Esophagus squamous epithelium (tissue), 5 donors: ENCODE results near the gene ITPR2. TPM values are rescaled to one million over a fixed set of nuclear protein-coding genes. Genes with fewer than 3 reads are reported as not detected.

Experiments used
- DNase-seq: peaks from one replicate; lab custom pipeline; 2025; lab: John Stamatoyannopoulos, UW
- H3K27ac ChIP-seq, 4 donors: fragments of 200-600 bp; sonication (generic); one replicate each; pipeline ENCODE4 v1.5.1; 2016 to 2019; ENCODE audit warnings: mild to moderate bottlenecking in 1 of 4
- H3K27me3 ChIP-seq, 4 donors: fragments of 200-600 bp; sonication (generic); 1 replicate in 3 of 4; 2 replicates in 1 of 4; pipeline versions ENCODE4 v1.5.1 to v1.6.0; 2017 to 2021; ENCODE audit warnings: antibody characterized with exemption in 1 of 4
- H3K36me3 ChIP-seq, 3 donors: fragments of 200-600 bp; sonication (generic); one replicate each; pipeline ENCODE4 v1.5.1; 2016 to 2019
- H3K4me1 ChIP-seq, 3 donors: fragments of 200-600 bp; sonication (generic); one replicate each; pipeline ENCODE4 v1.5.1; 2017 to 2019
- H3K4me3 ChIP-seq, 4 donors: fragments of 200-600 bp; sonication (generic); 1 replicate in 3 of 4; 2 replicates in 1 of 4; pipeline ENCODE4 v1.5.1; 2016 to 2019; ENCODE audit warnings: mild to moderate bottlenecking in 2 of 4, moderate library complexity in 1 of 4
- H3K9me3 ChIP-seq, 3 donors: fragments of 200-600 bp; sonication (generic); one replicate each; pipeline ENCODE4 v1.5.1; 2016 to 2019
- POLR2A ChIP-seq, 4 donors: fragments of 450-650 bp; IDR thresholded peaks; one replicate each; pipeline ENCODE4 v1.6.1; 2017; ENCODE audit warnings: antibody characterized with exemption in 4 of 4, mild to moderate bottlenecking in 4 of 4, moderate library complexity in 3 of 4
- WGBS, 2 donors: methylation state at CpG; one replicate each; pipeline ENCODE4 v1.1.5; 2018; 5-methylcytosine and 5-hydroxymethylcytosine counted together
- intact Hi-C: fragments of 100-400 bp; cut with DNase I; formaldehyde crosslinking; loops from one replicate; pipeline ENCODE4 v1.15.0; 2022
- total RNA-seq, 4 donors: library from RNA; depleted of rRNA; stranded (reverse); fragments of >200 nt; gene quantifications; one replicate each; pipeline ENCODE4 v1.1.0, GENCODE V29; 2016
- TF ChIP-seq, protein P1 (sequence below), 6 experiments: fragments of 450-650 bp in 4 of 6; fragments of 200-600 bp in 2 of 6; sonication (generic) in 2 of 6; IDR thresholded peaks; one replicate each; pipeline ENCODE4 v1.5.1; 2016 to 2019; ENCODE audit warnings: antibody characterized with exemption in 6 of 6, mild to moderate bottlenecking in 4 of 6, moderate library complexity in 4 of 6
- donor health status: DM: yes; HTN: yes; CAD: no.

The ITPR2 gene
- total RNA-seq, 4 donors from 2014 or later = 30.7 to 49.3 (median 37.6) TPM

DNA sequence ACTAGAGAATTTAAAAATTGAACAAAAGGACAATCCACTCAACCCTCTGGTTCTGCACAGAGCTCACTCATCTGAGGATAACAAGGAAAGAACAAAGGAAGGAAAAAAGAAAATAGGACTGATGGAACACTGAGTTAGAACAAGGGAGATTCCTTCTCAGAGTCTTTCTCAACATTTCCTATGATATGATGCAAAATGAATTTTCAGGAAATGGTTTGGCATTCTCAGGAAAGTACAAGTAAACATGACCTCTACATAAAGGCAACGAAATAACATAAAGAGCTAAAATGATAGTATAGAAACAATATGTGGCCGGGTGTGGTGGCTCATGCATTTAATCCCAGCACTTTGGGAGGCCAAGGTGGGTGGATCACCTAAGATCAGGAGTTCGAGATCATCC lies 135.8 kb downstream of the ITPR2 start:
- intact Hi-C loops = no loop called here
- Histone ChIP-seq H3K4me3 (no peak overlapping the region), H3K4me1 (peaks cover 0 to 2% (median 0%) of the 10 kb centered on the region in 3 donors), H3K27ac (no peak overlapping the region), H3K27me3 (no peaks in the 10 kb centered on the region), H3K9me3 (no peaks in the 10 kb centered on the region), H3K36me3 (peaks cover 0 to 82% (median 0%) of the 10 kb centered on the region in 3 donors)
- TF ChIP-seq, protein P1, sequence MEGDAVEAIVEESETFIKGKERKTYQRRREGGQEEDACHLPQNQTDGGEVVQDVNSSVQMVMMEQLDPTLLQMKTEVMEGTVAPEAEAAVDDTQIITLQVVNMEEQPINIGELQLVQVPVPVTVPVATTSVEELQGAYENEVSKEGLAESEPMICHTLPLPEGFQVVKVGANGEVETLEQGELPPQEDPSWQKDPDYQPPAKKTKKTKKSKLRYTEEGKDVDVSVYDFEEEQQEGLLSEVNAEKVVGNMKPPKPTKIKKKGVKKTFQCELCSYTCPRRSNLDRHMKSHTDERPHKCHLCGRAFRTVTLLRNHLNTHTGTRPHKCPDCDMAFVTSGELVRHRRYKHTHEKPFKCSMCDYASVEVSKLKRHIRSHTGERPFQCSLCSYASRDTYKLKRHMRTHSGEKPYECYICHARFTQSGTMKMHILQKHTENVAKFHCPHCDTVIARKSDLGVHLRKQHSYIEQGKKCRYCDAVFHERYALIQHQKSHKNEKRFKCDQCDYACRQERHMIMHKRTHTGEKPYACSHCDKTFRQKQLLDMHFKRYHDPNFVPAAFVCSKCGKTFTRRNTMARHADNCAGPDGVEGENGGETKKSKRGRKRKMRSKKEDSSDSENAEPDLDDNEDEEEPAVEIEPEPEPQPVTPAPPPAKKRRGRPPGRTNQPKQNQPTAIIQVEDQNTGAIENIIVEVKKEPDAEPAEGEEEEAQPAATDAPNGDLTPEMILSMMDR (IDR thresholded peaks at IDR 0.05) = no peak
- no peak for TF ChIP-seq POLR2A (IDR thresholded peaks at IDR 0.05)
- WGBS, 2 donors = 87 to 96% methylated on average over 3 of the region's 3 CpGs
- no peak for DNase-seq

DNA sequence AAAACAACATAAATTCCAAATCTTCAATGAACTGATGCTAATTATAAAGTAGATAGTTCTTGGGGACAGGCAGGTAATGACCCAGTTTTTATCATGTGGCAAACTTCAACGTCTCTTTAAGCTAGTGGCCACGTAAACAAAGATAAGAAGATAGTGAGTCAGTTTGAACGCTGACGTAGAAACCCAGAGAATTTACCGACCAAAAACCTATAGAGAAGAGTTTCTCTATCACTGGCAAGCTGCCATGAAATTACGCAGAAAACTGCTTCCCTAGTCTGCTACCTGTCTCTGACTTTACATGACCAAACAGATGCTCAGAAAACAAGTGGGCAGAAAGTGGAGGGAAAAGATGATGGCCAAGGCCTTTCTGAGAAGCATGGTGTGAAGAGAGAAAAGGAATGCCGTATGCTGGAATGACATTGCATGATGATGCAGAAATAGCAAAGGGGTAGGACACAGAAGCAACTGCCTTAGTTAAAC lies 136.3 kb downstream of the ITPR2 start:
- peaks cover 0 to 7% (median 0%) of the 10 kb centered on the region in 3 donors for H3K4me1 ChIP-seq
- WGBS, 2 donors = 85 to 93% methylated on average over 7 of the region's 7 CpGs
- no peaks in the 10 kb centered on the region for H3K9me3 ChIP-seq
- peaks cover 0 to 85% (median 0%) of the 10 kb centered on the region in 3 donors for H3K36me3 ChIP-seq
- H3K27me3 ChIP-seq = no peaks in the 10 kb centered on the region
- H3K4me3 ChIP-seq = no peak overlapping the region
- DNase-seq = no peak
- intact Hi-C loops = no loop called here
- no peak for TF ChIP-seq POLR2A (IDR thresholded peaks at IDR 0.05)
- H3K27ac ChIP-seq = no peak overlapping the region

DNA sequence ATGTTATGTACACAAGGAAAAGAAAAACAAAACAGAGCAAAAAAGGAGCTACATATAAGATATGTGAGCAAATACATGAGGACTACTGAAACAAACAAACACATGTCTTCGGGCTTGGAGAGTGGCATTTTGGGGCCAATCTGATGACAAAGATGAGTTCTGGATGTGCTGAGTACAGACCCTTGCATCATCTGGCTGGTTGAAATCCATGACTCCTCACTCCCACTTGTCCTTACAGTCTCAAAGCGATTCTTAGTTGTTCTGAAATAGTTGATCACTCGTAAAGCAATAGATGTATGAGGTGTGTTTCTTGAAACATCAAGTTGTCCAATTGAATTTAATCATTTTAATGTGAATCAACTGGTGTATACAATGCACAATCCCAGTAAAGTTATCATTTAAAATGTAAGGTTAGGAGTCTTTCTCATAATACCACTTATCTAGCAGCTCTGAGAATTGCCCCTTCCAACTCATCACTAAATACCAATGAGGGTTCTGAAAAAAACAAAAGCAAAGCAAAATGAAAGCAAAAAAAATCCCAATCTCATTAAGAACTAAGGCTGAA lies 136.9 kb downstream of the ITPR2 start:
- intact Hi-C loops = no loop called here
- H3K9me3 ChIP-seq = no peaks in the 10 kb centered on the region
- 94 to 95% methylated on average over 3 of the region's 3 CpGs for WGBS, 2 donors
- peaks cover 0 to 13% (median 0%) of the 10 kb centered on the region in 3 donors for H3K4me1 ChIP-seq
- DNase-seq = no peak
- TF ChIP-seq POLR2A (IDR thresholded peaks at IDR 0.05) = no peak
- TF ChIP-seq, protein P1 (IDR thresholded peaks at IDR 0.05) = no peak
- H3K27ac ChIP-seq = no peak overlapping the region
- peaks cover 0 to 85% (median 0%) of the 10 kb centered on the region in 3 donors for H3K36me3 ChIP-seq
- H3K4me3 ChIP-seq = no peak overlapping the region
- no peaks in the 10 kb centered on the region for H3K27me3 ChIP-seq

DNA sequence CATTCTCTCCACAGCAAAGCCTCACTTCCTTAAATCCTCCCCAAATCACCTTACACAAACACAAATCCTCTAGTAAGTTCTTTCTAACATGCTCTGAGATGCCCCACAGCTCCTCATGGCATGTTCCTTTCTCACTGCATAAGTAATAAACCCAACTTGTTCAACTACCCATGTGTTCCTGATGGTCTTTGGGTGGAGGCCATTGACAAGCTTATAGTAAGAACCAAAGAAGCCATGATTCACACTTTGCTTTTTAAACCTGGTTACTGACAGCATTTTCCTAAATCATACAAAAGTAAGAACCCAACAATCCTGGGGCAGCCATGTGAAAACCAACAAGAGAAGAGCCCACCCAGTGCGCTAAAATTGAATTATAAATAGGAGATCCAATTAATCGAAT lies 138.6 kb downstream of the ITPR2 start:
- Histone ChIP-seq H3K4me3 (no peak overlapping the region), H3K36me3 (peaks cover 0 to 73% (median 0%) of the 10 kb centered on the region in 3 donors), H3K4me1 (peaks cover 0 to 13% (median 0%) of the 10 kb centered on the region in 3 donors), H3K9me3 (no peaks in the 10 kb centered on the region), H3K27me3 (no peaks in the 10 kb centered on the region), H3K27ac (no peak overlapping the region)
- no peak for TF ChIP-seq POLR2A (IDR thresholded peaks at IDR 0.05)
- TF ChIP-seq, protein P1 (IDR thresholded peaks at IDR 0.05) = no peak
- intact Hi-C loops = no loop called here
- WGBS, 2 donors = 91 to 100% methylated on average over 2 of the region's 2 CpGs
- no peak for DNase-seq

DNA sequence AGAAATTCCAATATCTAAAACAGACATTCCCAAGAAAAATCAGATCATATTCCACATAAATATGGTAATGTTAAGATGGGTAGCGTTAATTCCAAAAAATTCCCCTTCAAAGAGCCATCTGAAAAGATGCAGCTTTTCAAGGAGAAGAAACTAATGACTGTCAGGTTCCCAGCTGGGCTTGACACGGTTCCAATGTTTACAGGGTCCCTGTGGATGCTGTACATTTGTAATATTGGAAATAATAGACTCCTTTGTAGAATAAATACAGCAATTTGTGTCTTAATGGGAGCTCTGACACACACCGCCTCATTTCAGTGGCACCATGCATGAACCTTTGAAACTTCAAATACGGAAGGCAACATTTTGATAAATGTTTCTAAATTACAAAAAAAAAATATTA lies 140.6 kb downstream of the ITPR2 start:
- no peaks in the 10 kb centered on the region for H3K9me3 ChIP-seq
- no peak for DNase-seq
- WGBS, 2 donors = 79 to 89% methylated on average over 4 of the region's 4 CpGs

More for the DNA sequence above, 140.6 kb downstream of the ITPR2 start:
- intact Hi-C loops = no loop called here
- peaks cover 0 to 13% (median 0%) of the 10 kb centered on the region in 3 donors for H3K4me1 ChIP-seq
- no peaks in the 10 kb centered on the region for H3K27me3 ChIP-seq
- peaks cover 0 to 70% (median 0%) of the 10 kb centered on the region in 3 donors for H3K36me3 ChIP-seq
- H3K4me3 ChIP-seq = no peak overlapping the region
- TF ChIP-seq POLR2A (IDR thresholded peaks at IDR 0.05) = no peak
- TF ChIP-seq, protein P1 (IDR thresholded peaks at IDR 0.05) = no peak
- no peak overlapping the region for H3K27ac ChIP-seq
